Hindlimb muscle (tissue), 1 donor: ENCODE results near the gene LASP1. TPM values are rescaled to one million over a fixed set of nuclear protein-coding genes. Genes with fewer than 3 reads are reported as not detected.
A peak's percentile ranks its signal among the peaks of the same experiment; 100 is the strongest.
"Not testable (repeated sequence)": the region's sequence is repeated elsewhere in the genome, so short reads cannot be mapped to it uniquely, and the experiment has no call there.

Experiments used
- DNase-seq: peaks from one replicate; pipeline ENCODE4 v3.0.0-alpha.2; 2013
- polyA plus RNA-seq: library from polyadenylated mRNA; unstranded; fragments of 120-200 nt; gene quantifications from one replicate; pipeline ENCODE4 v1.2.1, GENCODE V29; 2013; ENCODE audit not compliant: insufficient read length

Gene LASP1
- polyA plus RNA-seq, 1 donor, result 74.6 TPM

DNA sequence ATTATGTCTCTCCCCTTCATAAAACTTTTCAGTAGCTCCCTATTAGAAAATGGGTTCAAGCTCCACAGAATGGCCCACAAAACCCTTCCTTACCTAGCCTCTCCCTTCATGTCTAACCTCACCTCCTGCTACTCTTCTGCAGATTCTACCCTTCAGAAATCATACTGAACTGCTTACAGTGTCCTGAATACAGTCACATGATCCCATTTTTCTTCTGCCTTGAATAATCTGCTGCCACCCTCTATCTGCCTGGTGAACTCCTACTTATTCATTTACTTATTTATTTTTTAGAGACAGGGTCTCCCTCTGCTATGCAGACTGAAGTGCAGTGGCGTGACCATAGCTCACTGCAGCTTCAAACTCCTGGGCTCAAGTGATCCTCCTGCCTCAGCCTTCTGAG, 70.5 kb downstream of the LASP1 start:
- DNase-seq, result no peak

- DNase-seq, result no peak
These were observed 73.0 kb downstream of the LASP1 start for GRCh38 chr17:38942696-38943334.

- DNase-seq, result no peak
These were observed 73.7 kb downstream of the LASP1 start for GRCh38 chr17:38943607-38944006.

DNA sequence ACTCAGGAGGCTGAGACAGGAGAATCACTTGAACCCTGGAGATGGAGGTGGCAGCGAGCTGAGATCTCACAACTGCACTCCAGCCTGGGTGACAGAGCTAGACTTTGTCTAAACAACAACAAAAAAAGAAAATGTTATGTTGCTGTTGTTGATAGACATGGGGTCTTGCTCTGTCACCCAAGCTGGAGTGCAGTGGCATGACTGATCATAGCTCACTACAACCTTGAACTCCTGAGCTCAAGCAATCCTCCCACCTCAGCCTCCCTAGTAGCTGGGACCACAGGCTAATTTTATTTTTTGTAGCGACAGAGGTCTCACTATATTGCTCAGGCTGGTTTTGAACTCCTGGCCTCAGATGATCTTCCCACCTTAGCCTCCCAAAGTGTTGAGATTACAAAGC, 77.3 kb downstream of the LASP1 start:
- no peak for DNase-seq

GRCh38 chr17:38953800-38954199, 83.9 kb downstream of the LASP1 start:
- DNase-seq, result not testable (repeated sequence)

DNA sequence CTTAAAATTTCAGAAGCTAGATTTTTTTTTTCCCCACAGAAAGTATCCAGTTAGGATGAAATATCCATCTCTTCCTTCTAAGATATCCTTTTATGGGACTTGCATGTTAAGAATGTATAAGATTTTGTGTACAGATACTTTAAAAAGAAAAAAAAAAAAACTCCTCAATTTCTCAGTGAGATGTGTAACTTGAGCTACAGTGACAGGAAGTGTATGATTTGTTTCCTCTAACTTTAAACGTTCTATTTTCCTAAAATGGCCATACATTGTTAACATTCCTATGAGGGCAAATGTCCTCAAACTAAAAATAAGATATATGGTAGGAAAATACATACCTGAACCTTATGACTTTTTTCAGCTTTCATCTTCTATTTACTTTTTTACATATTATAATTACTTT, 88.5 kb downstream of the LASP1 start:
- no peak for DNase-seq

GRCh38 chr17:38958756-38959155, 88.9 kb downstream of the LASP1 start:
- DNase-seq, result no peak

- no peak for DNase-seq
These were observed 89.7 kb downstream of the LASP1 start for GRCh38 chr17:38959508-38959907.

DNA sequence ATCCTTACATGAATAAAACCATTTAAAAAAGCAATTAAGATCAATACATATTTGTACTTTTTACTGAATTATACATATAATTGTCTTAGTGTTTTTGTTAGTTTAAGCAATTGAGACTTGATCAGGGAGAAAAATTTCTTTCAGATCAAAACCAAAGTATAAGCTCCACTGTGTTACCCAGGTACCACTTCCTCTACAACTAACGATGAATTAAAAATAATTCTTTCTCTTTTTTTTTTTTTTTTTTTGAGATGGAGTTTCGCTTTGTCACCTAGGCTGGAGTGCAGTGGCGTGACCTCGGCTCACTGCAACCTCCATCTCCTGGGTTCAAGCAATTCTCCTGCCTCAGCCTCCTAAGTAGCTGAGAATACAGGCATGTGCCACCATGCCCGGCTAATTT, 90.5 kb downstream of the LASP1 start:
- no peak for DNase-seq

- DNase-seq, result no peak
These were observed 91.6 kb downstream of the LASP1 start for GRCh38 chr17:38961413-38961812.

GRCh38 chr17:38967290-38967738, 97.5 kb downstream of the LASP1 start, which contains the start of gene FBXO47:
FBXO47 (minus strand) TSS chr17:38967403; CDS start chr17:38963025, 4,378 bp downstream.
- peak; percentile 88 for DNase-seq

- DNase-seq, result no peak
These were observed 99.4 kb downstream of the LASP1 start for GRCh38 chr17:38969281-38969680.

GRCh38 chr17:38970128-38970527, 100.3 kb downstream of the LASP1 start:
- DNase-seq, result no peak

DNA sequence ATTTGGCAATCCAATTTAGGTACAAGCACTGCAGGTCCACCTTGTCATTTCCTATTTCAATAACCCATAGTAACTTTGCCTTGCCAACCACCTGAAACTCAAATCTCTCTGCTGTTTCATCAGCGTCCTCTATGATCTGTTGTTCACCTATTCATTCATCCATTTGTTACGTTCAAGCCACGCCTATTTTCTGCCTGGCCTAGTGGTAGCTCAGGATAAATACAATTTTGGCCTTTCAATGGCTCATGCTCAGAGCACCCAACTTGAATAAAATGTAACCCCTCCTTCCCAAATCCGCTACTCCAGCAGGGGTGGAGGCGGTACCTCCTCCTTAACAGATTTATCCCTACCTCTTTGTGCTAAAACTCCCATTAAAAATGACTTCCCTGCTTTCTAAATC, 100.9 kb downstream of the LASP1 start:
- DNase-seq, result no peak

Other genes starting within 250 kb of the LASP1 start
- gene EPOP, start 195.1 kb upstream of the LASP1 start, polyA plus RNA-seq, result 0.48 TPM
- gene MLLT6, start 164.8 kb upstream of the LASP1 start, polyA plus RNA-seq, result 81.8 TPM
- gene CISD3, start 139.7 kb upstream of the LASP1 start, polyA plus RNA-seq, result 16.8 TPM
- gene PCGF2, start 121.7 kb upstream of the LASP1 start, polyA plus RNA-seq, result 32.7 TPM
- 67.5 TPM for gene PSMB3, start 117.3 kb upstream of the LASP1 start, polyA plus RNA-seq
- 72.5 TPM for gene PIP4K2B, start 70.5 kb upstream of the LASP1 start, polyA plus RNA-seq
- gene CWC25, start 44.7 kb upstream of the LASP1 start, polyA plus RNA-seq, result 14.9 TPM
- 2,574 TPM for gene RPL23, start 16.3 kb upstream of the LASP1 start, polyA plus RNA-seq
- not detected for gene FBXO47, start 97.3 kb downstream of the LASP1 start, polyA plus RNA-seq